GM12873 (cell line): Measurements from ENCODE around the gene C16orf46.

Source experiments
- CTCF ChIP-seq: IDR thresholded peaks from 2 replicates; pipeline ENCODE4 v1.5.1; 2012; ENCODE audit warnings: low read depth, mild to moderate bottlenecking, moderate library complexity, low read length, control low read depth; ENCODE audit not compliant: insufficient read depth; ENCODE audit errors: missing control alignments

The C16orf46 gene

GRCh38 chr16:81073560-81074330 is 3.3 kb downstream of the C16orf46 start:
- no peak for TF ChIP-seq CTCF

GRCh38 chr16:81071805-81072204 is 5.2 kb downstream of the C16orf46 start:
- no peak for TF ChIP-seq CTCF

GRCh38 chr16:81070979-81071378 is 6.1 kb downstream of the C16orf46 start:
- no peak for TF ChIP-seq CTCF

GRCh38 chr16:81069063-81069462 is 8.0 kb downstream of the C16orf46 start:
- no peak for TF ChIP-seq CTCF

- no peak for TF ChIP-seq CTCF
These were observed 9.9 kb downstream of the C16orf46 start for GRCh38 chr16:81067166-81067565.

- TF ChIP-seq CTCF = no peak
These were observed 10.4 kb downstream of the C16orf46 start for GRCh38 chr16:81066681-81067080.

GRCh38 chr16:81061871-81062608 is 15.0 kb downstream of the C16orf46 start:
- no peak for TF ChIP-seq CTCF
